Calu3 (cell line): ENCODE data around the gene ZCCHC8. TPM values are rescaled to one million over a fixed set of nuclear protein-coding genes. Genes with fewer than 3 reads are reported as not detected.
"Not testable (repeated sequence)": the region's sequence is repeated elsewhere in the genome, so short reads cannot be mapped to it uniquely, and the experiment has no call there.

Source experiments
- BruUV-seq: library from RNA; stranded (reverse); fragments of 400-500 nt; replicated peaks from 2 replicates; lab custom pipeline; 2021; lab: Mats Ljungman, UMichigan
- CTCF ChIA-PET: fragments of 300-600 bp; sonication (Branson Sonifier 250); formaldehyde crosslinking; loops from one replicate; lab custom pipeline; 2022; ENCODE audit warnings: antibody characterized with exemption; lab: Charles Lee
- DNase-seq: peaks from one replicate; pipeline ENCODE4 v3.0.0; 2022
- H3K27ac Mint-ChIP-seq: one replicate; pipeline ENCODE4 v1.8.0; 2022; ENCODE audit warnings: mixed read lengths; ENCODE audit not compliant: unreplicated experiment
- H3K27me3 Mint-ChIP-seq: one replicate; pipeline ENCODE4 v1.8.0; 2022; ENCODE audit warnings: mixed read lengths; ENCODE audit not compliant: unreplicated experiment
- H3K36me3 Mint-ChIP-seq: one replicate; pipeline ENCODE4 v1.8.0; 2022; ENCODE audit warnings: mild to moderate bottlenecking, moderate library complexity, mixed read lengths; ENCODE audit not compliant: insufficient read depth, unreplicated experiment
- H3K4me1 Mint-ChIP-seq: one replicate; pipeline ENCODE4 v1.8.0; 2022; ENCODE audit warnings: mild to moderate bottlenecking, low read depth, mixed read lengths; ENCODE audit not compliant: unreplicated experiment
- H3K4me3 Mint-ChIP-seq: one replicate; pipeline ENCODE4 v1.8.0; 2022; ENCODE audit warnings: mild to moderate bottlenecking, low read depth, moderate library complexity, mixed read lengths; ENCODE audit not compliant: unreplicated experiment
- H3K9me3 Mint-ChIP-seq: one replicate; pipeline ENCODE4 v1.8.0; 2022; ENCODE audit warnings: low read depth, mixed read lengths; ENCODE audit not compliant: unreplicated experiment
- CTCF ChIP-seq: fragments of 200-600 bp; IDR thresholded peaks from one replicate; pipeline ENCODE4 v1.8.0; 2022; ENCODE audit warnings: antibody characterized with exemption; ENCODE audit not compliant: unreplicated experiment
- intact Hi-C: fragments of 100-400 bp; cut with micrococcal nuclease; formaldehyde crosslinking; loops from one replicate; pipeline ENCODE4 v1.10.0; 2022; ENCODE audit not compliant: unreplicated experiment
- total RNA-seq: library from RNA; stranded (reverse); gene quantifications from 2 replicates; pipeline ENCODE4 v1.2.3, GENCODE V29; 2022

Gene ZCCHC8
- total RNA-seq, 1 experiment from 2014 or later: 46.6 TPM

DNA sequence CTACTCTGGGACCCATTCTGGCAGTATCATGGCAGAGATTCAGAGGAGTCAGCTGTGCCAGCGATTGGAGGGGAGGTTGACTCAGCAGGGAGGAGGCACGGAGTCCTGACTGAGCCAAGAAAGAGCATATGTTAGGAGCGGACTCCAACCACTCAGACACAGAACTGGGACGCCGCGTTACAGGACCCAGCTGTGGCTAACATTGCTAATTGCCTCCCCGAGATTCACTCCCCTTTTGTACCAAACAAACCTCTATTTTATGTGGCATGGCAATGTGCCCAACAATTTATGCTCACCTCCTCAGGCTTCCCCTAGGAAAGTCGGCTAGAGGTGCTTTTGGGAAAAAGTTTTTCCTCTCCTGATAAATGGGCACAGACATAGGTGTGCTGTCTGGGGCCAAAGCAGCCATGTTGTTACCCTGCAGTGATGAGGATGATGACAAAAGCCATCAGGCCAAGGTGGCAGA is 63.0 kb downstream of the ZCCHC8 start:
- DNase-seq: no peak
- no TSS peak for BruUV-seq
- Mint-ChIP-seq H3K4me1 (peaks cover 10% of the 10 kb centered on the region), H3K36me3 (no peaks in the 10 kb centered on the region), H3K27ac (no peak overlapping the region), H3K4me3 (no peak overlapping the region), H3K9me3 (no peaks in the 10 kb centered on the region), H3K27me3 (no peaks in the 10 kb centered on the region)
- CTCF ChIA-PET: interaction anchor here (0.7 kb wide), 1 partner anchor 12 kb away, joined by 3 read pairs; no protein-coding TSS in a partner anchor
- no peak for TF ChIP-seq CTCF
- intact Hi-C loops: no loop called here

- no peak for DNase-seq
- H3K4me3 Mint-ChIP-seq: no peak overlapping the region
- BruUV-seq: no TSS peak
- H3K9me3 Mint-ChIP-seq: no peaks in the 10 kb centered on the region
- TF ChIP-seq CTCF: no peak
- H3K4me1 Mint-ChIP-seq: peaks cover 10% of the 10 kb centered on the region
- H3K36me3 Mint-ChIP-seq: no peaks in the 10 kb centered on the region
- CTCF ChIA-PET: interaction anchor here (0.5 to 1.2 kb wide), 2 partner anchors 797 to 949 kb away, joined by 3 to 4 read pairs; no protein-coding TSS in a partner anchor
- intact Hi-C loops: no loop called here
- H3K27me3 Mint-ChIP-seq: no peaks in the 10 kb centered on the region
- no peak overlapping the region for H3K27ac Mint-ChIP-seq
Measured at GRCh38 chr12:122435186-122435585, 65.5 kb downstream of the ZCCHC8 start.

GRCh38 chr12:122429043-122429442 is 71.7 kb downstream of the ZCCHC8 start:
- H3K27me3 Mint-ChIP-seq, H3K4me3 Mint-ChIP-seq, DNase-seq, CTCF ChIA-PET, H3K4me1 Mint-ChIP-seq, H3K36me3 Mint-ChIP-seq, intact Hi-C loops, H3K9me3 Mint-ChIP-seq, BruUV-seq, H3K27ac Mint-ChIP-seq: not testable (repeated sequence)

GRCh38 chr12:122427403-122427802 is 73.3 kb downstream of the ZCCHC8 start:
- Mint-ChIP-seq H3K4me1 (peaks cover 8% of the 10 kb centered on the region), H3K27me3 (no peaks in the 10 kb centered on the region), H3K36me3 (peaks cover 16% of the 10 kb centered on the region), H3K27ac (no peak overlapping the region), H3K9me3 (no peaks in the 10 kb centered on the region), H3K4me3 (no peak overlapping the region)
- TF ChIP-seq CTCF: no peak
- CTCF ChIA-PET: interaction anchor here (0.7 kb wide), 1 partner anchor 34 kb away, joined by 3 read pairs; no protein-coding TSS in a partner anchor
- BruUV-seq: no TSS peak
- DNase-seq: no peak
- intact Hi-C loops: no loop called here
